MCF 10A (cell line): ENCODE results near the gene RGS3. TPM values are rescaled to one million over a fixed set of nuclear protein-coding genes. Genes with fewer than 3 reads are reported as not detected.

ENCODE experiments used
- BruUV-seq: library from RNA; stranded (reverse); fragments of 400-500 nt; replicated peaks from 2 replicates; lab custom pipeline; 2021; lab: Mats Ljungman, UMichigan
- CTCF ChIA-PET: fragments of 300-600 bp; sonication (Branson Sonifier 250); formaldehyde crosslinking; extraction: SDS; loops from one replicate; lab custom pipeline; 2021; ENCODE audit warnings: antibody characterized with exemption, inconsistent platforms; lab: Yijun Ruan, JAX
- POLR2A ChIA-PET: fragments of 300-600, 350-650 bp; sonication (Branson Sonifier 250); formaldehyde crosslinking; extraction: SDS; loops from one replicate; lab custom pipeline; 2020; ENCODE audit warnings: antibody characterized with exemption, inconsistent platforms; lab: Yijun Ruan, JAX
- DNase-seq: peaks from one replicate; pipeline ENCODE4 v3.0.0-alpha.2; 2018; ENCODE audit not compliant: unreplicated experiment
- H3K27ac Mint-ChIP-seq: one replicate; pipeline ENCODE4 v1.8.0; 2022; ENCODE audit warnings: mild to moderate bottlenecking, low read depth, mixed read lengths; ENCODE audit not compliant: unreplicated experiment
- H3K27me3 Mint-ChIP-seq: one replicate; pipeline ENCODE4 v1.8.0; 2022; ENCODE audit warnings: mixed read lengths; ENCODE audit not compliant: insufficient read depth, unreplicated experiment
- H3K36me3 Mint-ChIP-seq: one replicate; pipeline ENCODE4 v1.8.0; 2022; ENCODE audit warnings: mild to moderate bottlenecking, moderate library complexity, mixed read lengths; ENCODE audit not compliant: insufficient read depth, unreplicated experiment
- H3K4me1 Mint-ChIP-seq: one replicate; pipeline ENCODE4 v1.8.0; 2022; ENCODE audit warnings: mixed read lengths; ENCODE audit not compliant: insufficient read depth, unreplicated experiment
- H3K4me3 Mint-ChIP-seq: one replicate; pipeline ENCODE4 v1.8.0; 2022; ENCODE audit warnings: mild to moderate bottlenecking, moderate library complexity, mixed read lengths; ENCODE audit not compliant: unreplicated experiment
- H3K9me3 Mint-ChIP-seq: one replicate; pipeline ENCODE4 v1.8.0; 2022; ENCODE audit warnings: mixed read lengths; ENCODE audit not compliant: unreplicated experiment
- CTCF ChIP-seq: fragments of 200-600 bp; IDR thresholded peaks from one replicate; pipeline ENCODE4 v1.8.0; 2022; ENCODE audit warnings: antibody characterized with exemption, mild to moderate bottlenecking; ENCODE audit not compliant: unreplicated experiment
- intact Hi-C: fragments of 100-400 bp; cut with micrococcal nuclease; formaldehyde crosslinking; loops from 2 replicates; pipeline ENCODE4 v1.14.1; 2022
- total RNA-seq: library from RNA; stranded (reverse); gene quantifications from 2 replicates; pipeline ENCODE4 v1.2.3, GENCODE V29; 2022

Gene RGS3
- total RNA-seq, 1 experiment from 2014 or later, result 32.1 TPM

GRCh38 chr9:113531919-113532808 lies 68.6 kb downstream of the RGS3 start:
- ChIA-PET POLR2A (no interaction called here), CTCF (interaction anchor here (0.5 kb wide), 1 partner anchor 201 kb away, joined by 3 read pairs; no protein-coding TSS in a partner anchor)
- Mint-ChIP-seq H3K4me1 (peaks cover 9% of the 10 kb centered on the region), H3K9me3 (no peaks in the 10 kb centered on the region), H3K27ac (no peak overlapping the region), H3K36me3 (no peaks in the 10 kb centered on the region), H3K4me3 (no peak overlapping the region), H3K27me3 (no peaks in the 10 kb centered on the region)
- BruUV-seq, result no TSS peak
- DNase-seq, result no peak
- no peak for TF ChIP-seq CTCF
- intact Hi-C loops, result no loop called here

GRCh38 chr9:113532809-113533190 lies 69.3 kb downstream of the RGS3 start:
- Mint-ChIP-seq H3K4me3 (no peak overlapping the region), H3K27me3 (no peaks in the 10 kb centered on the region), H3K27ac (no peak overlapping the region), H3K9me3 (no peaks in the 10 kb centered on the region), H3K4me1 (peaks cover 7% of the 10 kb centered on the region), H3K36me3 (no peaks in the 10 kb centered on the region)
- BruUV-seq, result no TSS peak
- no peak for TF ChIP-seq CTCF
- DNase-seq, result no peak
- intact Hi-C loops, result no loop called here
- ChIA-PET POLR2A (no interaction called here), CTCF (interaction anchor here (0.5 to 1.7 kb wide), 3 partner anchors 9 to 1209 kb away, joined by 4 to 5 read pairs (median 4); no protein-coding TSS in a partner anchor)

- ChIA-PET CTCF (interaction anchor here (0.5 to 1.7 kb wide), 4 partner anchors 9 to 1210 kb away, joined by 3 to 5 read pairs (median 4); no protein-coding TSS in a partner anchor), POLR2A (no interaction called here)
- intact Hi-C loops, result no loop called here
- H3K9me3 Mint-ChIP-seq, result no peaks in the 10 kb centered on the region
- no peak overlapping the region for H3K4me3 Mint-ChIP-seq
- H3K4me1 Mint-ChIP-seq, result no peaks in the 10 kb centered on the region
- TF ChIP-seq CTCF, result no peak
- no peaks in the 10 kb centered on the region for H3K27me3 Mint-ChIP-seq
- no peaks in the 10 kb centered on the region for H3K36me3 Mint-ChIP-seq
- no TSS peak for BruUV-seq
- DNase-seq, result no peak
- H3K27ac Mint-ChIP-seq, result no peak overlapping the region
These were observed 70.1 kb downstream of the RGS3 start for GRCh38 chr9:113533335-113534225.

- H3K4me1 Mint-ChIP-seq, result no peaks in the 10 kb centered on the region
- BruUV-seq, result no TSS peak
- intact Hi-C loops, result no loop called here
- H3K36me3 Mint-ChIP-seq, result no peaks in the 10 kb centered on the region
- ChIA-PET CTCF (interaction anchor here (0.7 kb wide), 1 partner anchor 123 kb away, joined by 5 read pairs; no protein-coding TSS in a partner anchor), POLR2A (no interaction called here)
- no peak overlapping the region for H3K27ac Mint-ChIP-seq
- H3K27me3 Mint-ChIP-seq, result no peaks in the 10 kb centered on the region
- TF ChIP-seq CTCF, result no peak
- H3K4me3 Mint-ChIP-seq, result no peak overlapping the region
- no peaks in the 10 kb centered on the region for H3K9me3 Mint-ChIP-seq
- DNase-seq, result no peak
These were observed 72.2 kb downstream of the RGS3 start for GRCh38 chr9:113535756-113536155.
